HepG2 (cell line): ENCODE results near the gene LCAT. TPM values are rescaled to one million over a fixed set of nuclear protein-coding genes. Genes with fewer than 3 reads are reported as not detected.
A peak's percentile ranks its signal among the peaks of the same experiment; 100 is the strongest.

Experiments used
- ATM ChIP-seq: fragments of 450-650 bp; IDR thresholded peaks from 2 replicates; pipeline ENCODE4 v1.7.1; 2017; ENCODE audit warnings: mild to moderate bottlenecking, borderline replicate concordance
- HOXD1 ChIP-seq: sonication (generic); formaldehyde crosslinking; IDR thresholded peaks from 2 replicates; pipeline ENCODE4 v1.5.0; 2020; ENCODE audit warnings: missing genetic modification reagents
- IRF2 ChIP-seq: IDR thresholded peaks from 2 replicates; pipeline ENCODE4 v1.6.1; 2018; ENCODE audit warnings: missing genetic modification reagents, missing compliant biosample characterization
- KMT2A ChIP-seq: sonication (generic); formaldehyde crosslinking; IDR thresholded peaks from 2 replicates; pipeline ENCODE4 v1.4.0; 2020; ENCODE audit warnings: missing genetic modification reagents
- LCORL ChIP-seq, 2 experiments: fragments of 450-650 bp in 1 of 2; sonication (generic) in 1 of 2; formaldehyde crosslinking in 1 of 2; IDR thresholded peaks; 2 replicates each; pipeline versions ENCODE4 v1.5.0 to v1.6.1; 2017 to 2020; ENCODE audit warnings: antibody characterized with exemption in 1 of 2, missing genetic modification reagents in 1 of 2
- MAZ ChIP-seq, 2 experiments: sonication (generic) in 1 of 2; formaldehyde crosslinking in 1 of 2; IDR thresholded peaks; 2 replicates each; pipeline versions ENCODE4 v1.5.0 to v1.6.1; 2012 to 2020; ENCODE audit warnings: low read depth in 2 of 2, mild to moderate bottlenecking in 2 of 2, borderline replicate concordance in 1 of 2, improper control_type of control experiment in 1 of 2, low read length in 1 of 2, missing genetic modification reagents in 1 of 2, moderate library complexity in 1 of 2
- MBD4 ChIP-seq: IDR thresholded peaks from 2 replicates; pipeline ENCODE4 v1.6.1; 2012; ENCODE audit warnings: low read length, inconsistent platforms, borderline replicate concordance
- MIXL1 ChIP-seq: IDR thresholded peaks from 2 replicates; pipeline ENCODE4 v1.6.1; 2016
- MYC ChIP-seq: sonication (generic); formaldehyde crosslinking; IDR thresholded peaks from 2 replicates; pipeline ENCODE4 v1.9.0; 2021; ENCODE audit warnings: missing genetic modification reagents, borderline replicate concordance
- NFYB ChIP-seq: sonication (generic); formaldehyde crosslinking; IDR thresholded peaks from 2 replicates; pipeline ENCODE4 v1.4.0; 2020; ENCODE audit warnings: missing genetic modification reagents
- RELA ChIP-seq: sonication (generic); formaldehyde crosslinking; IDR thresholded peaks from 2 replicates; pipeline ENCODE4 v1.4.0; 2020; ENCODE audit warnings: missing genetic modification reagents
- RFX3 ChIP-seq: IDR thresholded peaks from 2 replicates; pipeline ENCODE4 v1.6.1; 2016; ENCODE audit warnings: missing biosample characterization, missing genetic modification reagents
- TAF15 ChIP-seq: fragments of 200-400 bp; formaldehyde crosslinking; IDR thresholded peaks from one replicate; pipeline ENCODE4 v1.6.1; 2018; ENCODE audit warnings: mild to moderate bottlenecking, low read depth, low read length; ENCODE audit not compliant: poor library complexity, severe bottlenecking
- THYN1 ChIP-seq: sonication (generic); formaldehyde crosslinking; IDR thresholded peaks from 2 replicates; pipeline ENCODE4 v1.8.1; 2023; ENCODE audit warnings: low read depth, mild to moderate bottlenecking, moderate library complexity, missing genetic modification reagents, borderline replicate concordance
- ZBTB26 ChIP-seq: IDR thresholded peaks from 2 replicates; pipeline ENCODE4 v1.6.1; 2016; ENCODE audit warnings: missing compliant biosample characterization, missing genetic modification reagents, borderline replicate concordance
- ZFP37 ChIP-seq: sonication (generic); formaldehyde crosslinking; IDR thresholded peaks from 2 replicates; pipeline ENCODE4 v1.4.0; 2020; ENCODE audit warnings: missing genetic modification reagents, borderline replicate concordance
- ZNF296 ChIP-seq: sonication (generic); formaldehyde crosslinking; conservative IDR thresholded peaks from 2 replicates; pipeline ENCODE4 v1.5.0; 2020; ENCODE audit warnings: mild to moderate bottlenecking, missing genetic modification reagents
- ZNF33A ChIP-seq: sonication (generic); formaldehyde crosslinking; IDR thresholded peaks from 2 replicates; pipeline ENCODE4 v1.5.1; 2020; ENCODE audit warnings: missing genetic modification reagents, mild to moderate bottlenecking, moderate library complexity, borderline replicate concordance
- ZNF431 ChIP-seq: sonication (generic); formaldehyde crosslinking; IDR thresholded peaks from 2 replicates; pipeline ENCODE4 v1.9.0; 2022; ENCODE audit warnings: missing genetic modification reagents, low read depth, mild to moderate bottlenecking, borderline replicate concordance
- ZNF446 ChIP-seq: sonication (generic); formaldehyde crosslinking; IDR thresholded peaks from 2 replicates; pipeline ENCODE4 v1.5.0; 2020; ENCODE audit warnings: mild to moderate bottlenecking, missing genetic modification reagents
- ZNF512B ChIP-seq: sonication (generic); formaldehyde crosslinking; IDR thresholded peaks from 2 replicates; pipeline ENCODE4 v1.5.1; 2020; ENCODE audit warnings: missing genetic modification reagents, mild to moderate bottlenecking, borderline replicate concordance
- ZNF558 ChIP-seq: sonication (generic); formaldehyde crosslinking; IDR thresholded peaks from 2 replicates; pipeline ENCODE4 v1.9.0; 2022; ENCODE audit warnings: mild to moderate bottlenecking, missing genetic modification reagents, borderline replicate concordance
- ZNF580 ChIP-seq: IDR thresholded peaks from 2 replicates; pipeline ENCODE4 v1.6.1; 2016; ENCODE audit warnings: low read depth, borderline replicate concordance
- ZNF616 ChIP-seq: sonication (generic); formaldehyde crosslinking; IDR thresholded peaks from 2 replicates; pipeline ENCODE4 v1.5.0; 2020; ENCODE audit warnings: low read depth, mild to moderate bottlenecking, missing genetic modification reagents
- polyA plus RNA-seq, 8 experiments: library from polyadenylated mRNA; depleted of rRNA in 3 of 8; stranded (reverse) in 7 of 8; unstranded in 1 of 8; fragments of >200 nt; fragmentation: Illumina TruSeq in 4 of 8; extraction: Trizol in 4 of 8; gene quantifications; 2 replicates each; pipeline versions ENCODE4 v1.2.1 to v1.2.3, GENCODE V29; 2011 to 2016; ENCODE audit warnings: low read depth in 4 of 8, missing spikeins in 1 of 8, mixed read lengths in 1 of 8; ENCODE audit not compliant: insufficient read depth in 1 of 8
- total RNA-seq, 5 experiments: library from RNA; depleted of rRNA; stranded (reverse); fragments of >200 nt; fragmentation: Illumina TruSeq; extraction: Trizol; gene quantifications; 2 replicates each; pipeline ENCODE4 v1.2.3, GENCODE V29; 2016; ENCODE audit warnings: low read depth in 1 of 5

The LCAT gene
- total and polyA plus RNA-seq, 2 of the 13 experiments (the other 11 are each of a cell fraction or from before 2014, with no cell fraction given), result 36.1 to 38.9 TPM

- TF ChIP-seq KMT2A (CRISPR knock-in tag) (peak; percentile 58), ZNF446 (CRISPR knock-in tag) (peak; percentile 66; the same call in 1 of the 2 replicates), TAF15 (peak; percentile 90), RFX3 (no peak), ZNF616 (peak; percentile 22; the same call in 1 of the 2 replicates), ZNF296 (CRISPR knock-in tag) (no peak; the same call in 1 of the 2 replicates), RELA (CRISPR knock-in tag) (no peak), ZNF558 (CRISPR knock-in tag) (peak; percentile 96; the same call in 1 of the 2 replicates), THYN1 (CRISPR knock-in tag) (no peak), ZFP37 (CRISPR knock-in tag) (peak; percentile 80; the same call in 1 of the 2 replicates), ZNF580 (CRISPR knock-in tag) (peak; percentile 61), MBD4 (no peak), ZNF431 (peak; percentile 91), ZBTB26 (CRISPR knock-in tag) (peak; percentile 71), MAZ (IDR thresholded peaks at IDR 0.05; ENCODE audit: borderline replicate concordance, low read depth, low read length) (peak; percentile 64; the same call in 1 of the 2 replicates), MAZ (CRISPR knock-in tag; IDR thresholded peaks at IDR 0.05; ENCODE audit: low read depth) (peak; percentile 42; the same call in 1 of the 2 replicates), MYC (peak; percentile 98), ZNF512B (CRISPR knock-in tag) (no peak), MIXL1 (CRISPR knock-in tag) (no peak), ZNF33A (CRISPR knock-in tag) (no peak), IRF2 (peak; percentile 82), LCORL (IDR thresholded peaks at IDR 0.05) (no peak), LCORL (CRISPR knock-in tag; IDR thresholded peaks at IDR 0.05) (peak; percentile 30; the same call in 1 of the 2 replicates), HOXD1 (CRISPR knock-in tag) (peak; percentile 44; the same call in 1 of the 2 replicates), NFYB (CRISPR knock-in tag) (peak; percentile 75), ATM (no peak)
These were observed 8.4 kb downstream of the LCAT start (continued) for GRCh38 chr16:67935402-67936123.
